HG03139 (cell line): ENCODE measurements around the gene BBIP1.

Experiments used
- ATAC-seq: cut with Tn5 transposase; IDR thresholded peaks from one replicate; pipeline ENCODE4 v1.9.1; 2021; ENCODE audit not compliant: unreplicated experiment

BBIP1 gene, protein sequence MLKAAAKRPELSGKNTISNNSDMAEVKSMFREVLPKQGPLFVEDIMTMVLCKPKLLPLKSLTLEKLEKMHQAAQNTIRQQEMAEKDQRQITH

DNA sequence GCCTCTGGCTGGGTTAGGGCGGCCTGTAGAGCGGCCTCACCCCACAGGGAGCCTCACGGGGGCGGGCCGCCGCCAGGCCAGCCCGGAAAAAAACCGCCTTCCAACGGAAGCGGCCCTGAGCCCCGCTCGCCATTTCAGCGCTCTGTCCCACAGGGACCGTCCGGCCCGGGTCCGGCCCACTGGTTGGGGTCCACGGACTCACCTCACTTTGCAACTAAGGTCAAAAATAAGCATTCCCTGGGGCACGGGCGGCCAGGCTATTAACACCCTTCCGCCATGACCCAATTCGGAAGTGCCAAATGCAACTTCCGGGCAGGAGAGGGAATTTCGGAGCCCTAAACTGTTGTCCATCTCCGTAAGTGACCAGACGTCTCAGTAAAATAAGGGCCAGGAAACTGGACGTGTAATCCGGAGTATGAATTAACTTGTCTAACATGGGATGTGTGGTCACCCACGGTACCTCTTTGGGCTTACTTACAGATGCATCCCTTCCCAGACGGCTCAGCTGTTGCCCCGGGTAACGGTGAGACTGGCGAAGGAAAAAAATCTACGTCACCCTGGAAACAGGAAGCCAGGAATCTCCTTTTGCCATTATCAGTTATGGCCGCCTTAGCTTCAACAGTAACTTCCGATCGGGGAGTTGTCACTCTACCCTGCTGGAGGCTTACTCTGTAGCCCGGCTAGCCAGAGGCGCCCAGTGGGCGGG, at the start of gene BBIP1:
BBIP1 (minus strand) TSS at position 538 of the 706 bp plus-strand sequence. CDS start 1,023 bp downstream, outside the sequence.
- ATAC-seq: peak; percentile 80

- ATAC-seq: no peak
These were observed 48.7 kb upstream of the BBIP1 start for GRCh38 chr10:110967645-110968044.

- ATAC-seq: no peak
These were observed 48.1 kb upstream of the BBIP1 start for GRCh38 chr10:110967009-110967630.

DNA sequence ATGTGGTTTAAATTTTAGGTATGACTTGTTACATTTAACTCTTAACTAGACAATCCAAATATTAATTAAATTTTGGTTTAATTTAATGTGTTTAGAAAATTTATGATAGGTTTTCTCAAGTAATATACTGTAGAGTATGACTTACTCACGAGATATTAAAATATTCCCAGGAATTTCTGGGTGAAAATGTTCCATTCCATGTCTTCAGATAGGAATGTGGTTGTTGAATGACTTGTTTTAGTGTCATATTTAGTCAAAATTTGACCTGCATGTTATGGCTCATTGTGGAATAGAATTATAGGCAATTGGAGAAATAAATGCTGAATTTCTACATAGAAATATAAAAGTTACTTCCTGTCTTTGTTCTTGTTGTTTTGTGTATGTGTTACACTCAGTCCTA, 47.2 kb upstream of the BBIP1 start:
- no peak for ATAC-seq

DNA sequence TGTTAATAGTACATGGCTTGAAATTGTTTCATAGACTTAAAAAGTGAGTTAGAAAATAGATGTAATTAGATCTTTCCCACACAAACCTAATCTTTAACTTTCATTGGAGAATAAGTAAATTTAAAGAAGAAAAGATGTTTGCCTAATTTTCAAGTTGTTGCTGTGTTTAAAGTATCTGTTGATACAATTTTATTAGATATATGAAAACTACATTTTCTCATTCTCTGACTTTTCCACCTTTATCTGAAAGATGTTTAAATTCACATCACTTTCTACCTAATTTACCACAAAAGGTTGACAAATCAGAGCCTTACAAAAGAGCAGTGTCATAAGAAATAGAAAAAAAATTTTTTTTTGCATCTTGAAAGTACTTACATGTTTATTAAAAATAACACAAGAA, 46.2 kb upstream of the BBIP1 start:
- ATAC-seq: no peak

DNA sequence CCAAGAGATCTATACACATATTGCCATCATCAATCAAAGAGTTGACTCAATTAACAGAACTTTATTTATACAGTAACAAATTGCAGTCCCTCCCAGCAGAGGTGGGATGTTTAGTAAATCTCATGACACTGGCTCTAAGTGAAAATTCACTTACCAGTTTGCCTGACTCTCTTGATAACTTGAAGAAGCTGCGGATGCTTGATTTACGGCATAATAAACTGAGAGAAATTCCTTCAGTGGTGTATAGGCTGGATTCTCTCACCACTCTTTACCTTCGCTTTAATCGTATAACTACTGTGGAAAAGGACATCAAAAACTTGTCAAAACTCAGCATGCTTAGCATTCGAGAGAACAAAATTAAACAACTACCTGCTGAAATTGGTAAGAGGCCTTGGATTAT, 45.7 kb upstream of the BBIP1 start:
- no peak for ATAC-seq

GRCh38 chr10:110963162-110963561, 44.2 kb upstream of the BBIP1 start:
- ATAC-seq: no peak

DNA sequence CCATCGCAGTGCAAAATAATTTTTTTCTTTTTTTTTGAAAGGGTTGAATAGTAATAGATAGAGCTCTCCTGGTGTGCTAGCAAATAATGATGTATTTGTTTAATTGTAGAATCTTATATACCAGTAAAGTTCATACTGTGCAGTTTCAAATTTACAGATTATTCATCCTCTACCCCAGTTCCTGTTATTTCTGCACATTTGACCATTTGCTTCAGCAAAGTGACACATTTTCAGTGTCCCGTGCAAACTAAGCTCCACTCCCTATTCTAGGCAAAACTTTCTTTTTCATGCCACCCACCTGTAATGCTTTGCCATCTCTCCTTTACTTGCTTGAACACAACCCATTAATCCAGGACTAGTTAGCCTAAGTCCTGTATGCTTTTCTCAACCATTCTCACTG, 43.5 kb upstream of the BBIP1 start:
- ATAC-seq: no peak

DNA sequence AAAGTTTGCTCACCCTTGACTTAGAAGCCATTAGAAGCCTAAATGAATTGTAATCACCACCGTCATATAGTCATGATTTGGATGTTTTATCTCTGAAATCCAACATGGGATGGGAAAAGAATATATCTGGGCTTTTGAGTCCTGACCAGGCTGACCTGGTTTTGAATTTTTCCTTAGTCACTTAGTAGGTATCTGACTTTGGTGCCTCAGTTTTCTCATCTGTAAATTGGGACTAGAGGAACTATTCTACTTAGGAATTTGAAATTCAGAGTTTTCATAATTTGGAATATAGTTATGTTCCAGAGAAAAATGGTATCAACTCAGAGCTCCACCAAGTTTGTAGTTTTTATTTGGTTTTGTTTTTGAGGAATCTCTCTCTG, 41.3 kb upstream of the BBIP1 start:
- no peak for ATAC-seq

DNA sequence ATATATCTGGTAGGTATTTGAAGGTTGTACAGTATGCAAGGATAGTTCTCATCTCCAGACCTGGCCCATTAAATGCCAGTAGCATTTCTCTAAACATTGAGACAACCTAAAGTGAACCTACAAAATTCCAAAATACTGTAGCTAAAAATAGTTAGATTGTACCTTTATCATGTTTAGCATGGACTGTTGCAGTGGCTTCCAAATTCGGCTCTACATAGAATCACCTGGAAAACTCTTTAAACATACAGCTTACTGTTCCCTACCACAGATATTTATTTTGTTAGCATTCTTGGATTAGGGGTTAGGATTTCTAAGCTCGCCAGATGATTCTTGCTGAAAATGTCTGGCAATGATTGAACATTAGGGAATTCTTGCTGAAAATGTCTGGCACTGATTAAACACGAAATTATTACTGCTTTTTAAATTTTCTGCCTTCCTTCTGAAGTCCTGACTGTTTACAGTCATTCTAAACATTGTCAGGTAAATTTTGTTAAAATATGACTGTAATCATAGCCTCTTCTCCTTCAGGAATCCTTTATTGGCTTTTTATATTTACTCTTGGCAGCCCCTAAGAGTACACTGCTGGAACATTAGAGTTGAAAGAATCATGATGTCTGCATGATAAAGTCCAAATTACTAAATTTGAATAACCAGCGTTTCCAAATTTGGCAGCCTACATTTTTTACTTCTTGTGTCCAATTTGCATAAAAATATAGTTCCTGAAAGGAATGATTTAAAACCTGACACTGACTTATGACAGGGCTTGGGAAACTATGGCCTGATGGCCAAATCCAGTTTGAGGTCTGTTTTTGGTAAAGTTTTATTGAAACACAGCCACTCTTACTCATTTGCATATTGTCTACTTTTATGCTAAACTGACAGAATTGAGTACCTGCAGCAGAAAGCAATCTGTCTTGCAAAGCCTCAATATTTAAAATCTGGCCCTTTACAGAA, 40.7 kb upstream of the BBIP1 start:
- ATAC-seq: no peak

DNA sequence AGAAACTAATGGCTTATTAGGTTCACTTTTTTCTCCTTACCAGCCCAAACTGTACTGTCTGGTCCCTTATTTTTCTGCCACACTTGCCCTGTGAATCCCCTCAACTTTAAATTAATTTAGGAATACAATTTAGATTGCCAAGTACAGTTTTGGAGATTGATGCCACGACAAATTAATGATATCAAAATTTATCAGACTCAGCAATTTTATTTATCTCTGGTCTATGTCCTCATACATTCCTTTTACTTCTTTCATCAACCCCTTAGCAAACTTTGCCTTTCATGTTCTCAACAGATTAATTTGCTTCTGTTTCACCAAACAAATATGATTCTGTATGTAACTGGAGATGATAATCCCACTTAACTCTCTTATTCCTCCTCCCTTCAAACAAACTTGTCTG, 38.6 kb upstream of the BBIP1 start:
- no peak for ATAC-seq

DNA sequence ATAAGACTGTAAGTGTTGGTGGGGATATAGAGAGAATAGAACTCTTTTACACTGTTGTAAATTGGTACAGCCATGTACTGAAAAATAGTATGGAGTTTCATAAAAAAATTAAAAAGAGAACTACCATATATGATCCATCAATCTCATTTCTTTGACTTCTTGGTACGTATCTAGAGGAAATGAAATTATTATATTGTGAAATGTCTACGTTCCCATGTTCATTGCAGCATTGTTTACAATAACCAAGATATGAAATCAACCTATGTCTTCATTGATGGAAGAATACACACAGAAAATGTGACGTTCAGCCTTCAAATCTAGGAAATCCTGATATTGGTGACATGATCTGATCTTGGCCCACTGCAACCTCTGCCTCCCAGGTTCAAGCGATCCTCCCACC, 32.4 kb upstream of the BBIP1 start:
- ATAC-seq: no peak

DNA sequence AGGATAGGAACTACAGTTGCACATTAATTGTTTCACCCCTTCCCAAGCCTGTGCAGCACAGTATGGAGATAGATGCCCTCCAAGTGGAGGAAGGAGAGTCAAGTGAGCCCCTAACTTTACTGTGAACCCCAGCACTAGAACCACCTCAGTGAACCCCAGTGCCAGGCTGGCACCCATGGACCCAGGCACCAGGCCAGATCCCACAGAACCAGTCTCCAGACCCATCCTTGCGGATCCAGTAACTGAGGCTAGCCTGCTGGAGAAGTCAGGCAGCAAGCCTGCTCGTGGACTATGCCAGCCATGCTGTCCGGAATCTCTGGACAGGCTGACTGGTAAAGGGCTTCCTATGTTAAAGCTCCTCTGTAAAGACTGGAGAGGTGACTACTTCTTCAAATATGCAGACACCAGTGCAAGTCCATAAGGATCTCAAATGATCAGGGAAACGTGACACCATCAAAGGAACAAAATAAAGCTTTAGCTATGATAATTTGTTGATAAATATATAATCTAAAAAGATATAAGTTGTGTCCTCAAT, 28.1 kb upstream of the BBIP1 start:
- ATAC-seq: no peak

- no peak for ATAC-seq
These were observed 27.5 kb upstream of the BBIP1 start for GRCh38 chr10:110946496-110946895.

- no peak for ATAC-seq
These were observed 25.9 kb upstream of the BBIP1 start for GRCh38 chr10:110944792-110945396.

DNA sequence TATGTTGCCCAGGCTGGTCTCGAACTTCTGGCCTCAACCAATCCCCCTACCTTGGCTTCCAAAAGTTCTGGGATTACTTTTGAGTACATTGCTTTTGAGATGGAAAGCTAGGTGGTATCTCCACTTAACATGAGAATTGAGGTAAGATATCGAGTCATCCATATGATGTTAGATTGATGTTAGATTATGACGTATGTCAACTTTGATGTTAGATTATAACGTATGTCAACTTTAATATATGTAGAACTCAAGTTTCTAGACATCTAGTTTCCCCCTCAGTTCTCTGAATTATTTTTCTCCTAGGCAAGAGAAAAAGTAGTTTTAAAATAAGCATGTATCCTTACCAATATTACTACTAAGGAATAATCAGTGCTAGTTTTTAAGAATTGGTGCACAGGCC, 20.4 kb upstream of the BBIP1 start:
- no peak for ATAC-seq

DNA sequence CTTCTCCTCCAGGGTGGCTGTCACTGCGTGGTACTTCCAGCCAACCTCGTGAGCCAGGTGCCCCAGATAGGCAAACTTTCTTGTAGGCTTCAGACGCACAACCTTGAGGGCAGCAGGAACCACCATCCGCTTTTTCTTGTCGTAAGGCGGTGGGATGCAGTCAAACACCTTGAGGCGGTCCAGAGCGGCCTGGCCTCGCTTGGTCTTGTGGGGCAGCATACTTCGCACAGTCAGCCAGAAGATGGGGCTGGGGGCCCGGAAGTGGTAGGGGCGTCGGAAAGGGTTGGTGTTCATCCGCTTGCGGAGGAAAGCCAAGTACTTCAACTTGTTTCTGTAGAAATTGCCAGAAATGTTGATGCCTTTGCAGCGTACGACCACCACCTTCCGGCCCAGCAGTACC, 17.8 kb upstream of the BBIP1 start:
- ATAC-seq: no peak

- ATAC-seq: no peak
These were observed 13.7 kb upstream of the BBIP1 start for GRCh38 chr10:110932505-110933180.

DNA sequence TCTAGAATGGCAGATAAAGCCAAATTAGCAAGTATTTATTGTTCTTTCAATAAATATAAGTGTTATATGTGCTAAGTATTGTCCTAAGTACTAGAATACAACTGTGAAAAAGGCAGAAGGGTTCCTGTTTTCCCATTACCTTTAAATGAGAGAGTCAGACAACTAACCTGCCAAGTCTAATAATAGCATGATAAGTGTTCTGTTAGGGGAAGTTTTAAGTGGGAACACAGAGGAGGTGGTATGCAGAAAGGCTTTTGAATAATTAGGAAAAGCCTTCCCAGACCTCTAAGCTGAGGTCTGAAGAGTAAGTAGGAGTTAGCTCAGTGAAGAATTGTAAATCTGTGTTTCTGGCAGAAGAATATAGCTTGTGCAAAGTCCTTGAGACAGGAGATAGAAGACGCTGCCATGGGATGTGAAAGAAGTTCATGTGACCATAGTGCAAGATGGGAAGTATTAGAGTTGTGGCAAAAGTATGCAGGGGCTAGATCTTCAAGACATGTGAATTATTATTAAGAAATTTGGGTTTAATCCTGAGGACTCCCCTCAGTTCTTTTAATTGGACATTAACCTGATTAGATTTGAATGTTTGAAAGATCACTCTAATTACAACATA, 12.9 kb upstream of the BBIP1 start:
- no peak for ATAC-seq

DNA sequence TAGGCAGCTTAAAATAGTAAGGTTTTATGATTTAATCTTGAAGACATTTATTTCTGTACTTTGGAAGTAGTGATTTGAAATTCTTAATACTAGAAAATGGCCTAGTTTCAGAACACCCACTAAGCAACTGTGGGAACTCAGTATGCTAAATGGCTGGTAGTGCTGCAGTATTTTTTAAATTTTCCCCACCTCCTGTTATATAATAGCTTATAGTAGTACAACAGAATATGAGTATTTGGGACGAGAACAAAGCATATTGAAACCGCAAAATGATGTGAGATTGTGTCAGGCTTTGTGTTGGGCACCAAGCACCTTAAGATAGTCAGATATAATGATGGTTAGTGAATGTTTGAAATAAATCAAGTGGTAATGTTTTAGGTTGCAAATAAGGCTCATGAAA, 8.5 kb upstream of the BBIP1 start:
- ATAC-seq: no peak
